ENCODE results near the gene RAB3D. TPM values are rescaled to one million over a fixed set of nuclear protein-coding genes. Genes with fewer than 3 reads are reported as not detected.

The RAB3D gene
- total and polyA plus RNA-seq, 2 of the 4 experiments (the other 2 are of a cell fraction): 4.8 to 5.5 TPM

DNA sequence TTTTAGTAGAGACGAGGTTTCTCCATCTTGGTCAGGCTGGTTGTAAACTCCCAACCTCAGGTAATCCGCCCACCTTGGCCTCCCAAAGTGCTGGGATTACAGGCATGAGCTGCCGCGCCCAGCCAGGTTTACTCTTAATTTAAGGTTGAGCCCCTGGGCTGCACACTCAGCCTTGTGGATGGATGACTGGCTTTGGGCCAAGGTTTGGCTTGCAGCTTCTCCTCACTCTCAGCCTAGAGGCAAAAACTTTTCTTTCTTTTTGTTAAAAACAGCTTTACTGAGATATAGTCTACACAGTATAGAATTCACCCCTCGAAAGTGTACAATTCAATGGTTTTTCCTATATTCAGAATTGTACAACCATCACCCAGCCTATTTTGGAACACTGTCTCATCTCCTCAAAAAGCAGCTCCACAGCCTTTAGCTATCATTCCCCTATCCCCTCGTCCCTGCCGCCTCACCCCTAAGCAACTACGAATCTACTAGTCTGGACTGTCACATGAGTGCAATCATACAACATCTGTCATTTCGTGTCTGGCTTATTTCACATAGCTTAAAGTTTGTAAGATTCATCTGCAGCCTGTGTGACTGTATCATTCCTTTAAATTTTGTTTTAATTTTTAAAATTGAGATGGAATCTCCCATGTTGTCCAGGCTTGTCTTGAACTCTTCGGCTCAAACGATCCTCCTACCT is 58.0 kb downstream of the RAB3D start:
- DNase-seq (no peak), ATAC-seq (ENCODE audit: low read depth) (0 out of 2 replicates have a peak, but pooled peaks have one; percentile 42)
- Histone ChIP-seq H2AK5ac (ENCODE audit: low read depth, low read length) (no peak overlapping the region), H3K14ac (replicated peaks; ENCODE audit: low read depth, low read length) (no peak overlapping the region), H4K91ac (ENCODE audit: insufficient read depth, low read depth, low read length) (no peak overlapping the region), H2BK20ac (ENCODE audit: low read depth, low read length) (no peak overlapping the region), H3K18ac (ENCODE audit: low read depth, low read length) (no peak overlapping the region), H3K23ac (ENCODE audit: low read depth, low read length) (0 out of 2 replicates have a peak overlapping the region, but pooled peaks have one; percentile 42), H3K27me3 (ENCODE audit: control insufficient read depth, insufficient read depth, low read length) (peaks cover 5% of the 10 kb centered on the region), H3K4me1 (ENCODE audit: control insufficient read depth, insufficient read depth, low read length) (no peaks in the 10 kb centered on the region), H3K9me1 (ENCODE audit: insufficient read depth, low read length) (no peaks in the 10 kb centered on the region), H4K20me1 (ENCODE audit: insufficient read depth, low read length) (no peaks in the 10 kb centered on the region), H2AK9ac (replicated peaks; ENCODE audit: low read depth, low read length, poor library complexity) (no peak overlapping the region), H3K4me3 (ENCODE audit: insufficient read depth, low read depth, low read length) (no peak overlapping the region), H4K8ac (ENCODE audit: low read depth in 2 of 2, low read length in 2 of 2) (no peak overlapping the region), H2BK15ac (ENCODE audit: low read depth, low read length) (no peak overlapping the region), H3K36me3 (ENCODE audit: control insufficient read depth, insufficient read depth, low read length) (no peaks in the 10 kb centered on the region), H3K9ac (ENCODE audit: low read depth, low read length) (no peak overlapping the region), H3K27ac (ENCODE audit: insufficient read depth, low read length) (no peak overlapping the region), H2BK5ac (ENCODE audit: low read depth, low read length, poor library complexity, severe bottlenecking) (no peak overlapping the region), H3K79me1 (ENCODE audit: low read depth in 1 of 2, low read length in 2 of 2) (no peaks in the 10 kb centered on the region), H3K4ac (ENCODE audit: low read depth, low read length) (no peak overlapping the region), H3K9me3 (ENCODE audit: control insufficient read depth, insufficient read depth, low read length) (no peaks in the 10 kb centered on the region), H3K56ac (ENCODE audit: extremely low read depth, insufficient read depth, low read length) (no peak overlapping the region), H2AFZ (replicated peaks; ENCODE audit: low read length, poor library complexity) (no peak overlapping the region), H2BK120ac (ENCODE audit: low read depth, low read length) (no peak overlapping the region), H4K5ac (ENCODE audit: low read depth, low read length) (no peak overlapping the region), H3K4me2 (ENCODE audit: low read depth, low read length) (no peak overlapping the region)
- WGBS, 2 experiments (ENCODE audit: extremely low coverage in 2 of 2, insufficient read length in 1 of 2): 11% methylated on average over 1 of the region's 11 CpGs; no CpG with 5 or more reads in 1 of the 2 experiments
- no TSS peak for BruUV-seq (replicated peaks)
- TF ChIP-seq POLR2A (IDR thresholded peaks at IDR 0.05; ENCODE audit: low read depth, low read length) (no peak), MAFK (IDR thresholded peaks at IDR 0.05; ENCODE audit: low read depth, low read length) (no peak), RCOR1 (IDR thresholded peaks at IDR 0.05; ENCODE audit: insufficient replicate concordance, low read length) (no peak), BHLHE40 (IDR thresholded peaks at IDR 0.05; ENCODE audit: low read depth, low read length) (no peak), CEBPB (IDR thresholded peaks at IDR 0.05; ENCODE audit: low read depth, low read length) (no peak), FOS (IDR thresholded peaks at IDR 0.05; ENCODE audit: low read depth, low read length) (no peak), RFX5 (IDR thresholded peaks at IDR 0.05; ENCODE audit: low read depth, low read length) (no peak)
- TF ChIP-seq, protein P1, sequence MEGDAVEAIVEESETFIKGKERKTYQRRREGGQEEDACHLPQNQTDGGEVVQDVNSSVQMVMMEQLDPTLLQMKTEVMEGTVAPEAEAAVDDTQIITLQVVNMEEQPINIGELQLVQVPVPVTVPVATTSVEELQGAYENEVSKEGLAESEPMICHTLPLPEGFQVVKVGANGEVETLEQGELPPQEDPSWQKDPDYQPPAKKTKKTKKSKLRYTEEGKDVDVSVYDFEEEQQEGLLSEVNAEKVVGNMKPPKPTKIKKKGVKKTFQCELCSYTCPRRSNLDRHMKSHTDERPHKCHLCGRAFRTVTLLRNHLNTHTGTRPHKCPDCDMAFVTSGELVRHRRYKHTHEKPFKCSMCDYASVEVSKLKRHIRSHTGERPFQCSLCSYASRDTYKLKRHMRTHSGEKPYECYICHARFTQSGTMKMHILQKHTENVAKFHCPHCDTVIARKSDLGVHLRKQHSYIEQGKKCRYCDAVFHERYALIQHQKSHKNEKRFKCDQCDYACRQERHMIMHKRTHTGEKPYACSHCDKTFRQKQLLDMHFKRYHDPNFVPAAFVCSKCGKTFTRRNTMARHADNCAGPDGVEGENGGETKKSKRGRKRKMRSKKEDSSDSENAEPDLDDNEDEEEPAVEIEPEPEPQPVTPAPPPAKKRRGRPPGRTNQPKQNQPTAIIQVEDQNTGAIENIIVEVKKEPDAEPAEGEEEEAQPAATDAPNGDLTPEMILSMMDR (conservative IDR thresholded peaks at IDR 0.05; ENCODE audit: low read depth, low read length): no peak
- TF ChIP-seq, protein P2, sequence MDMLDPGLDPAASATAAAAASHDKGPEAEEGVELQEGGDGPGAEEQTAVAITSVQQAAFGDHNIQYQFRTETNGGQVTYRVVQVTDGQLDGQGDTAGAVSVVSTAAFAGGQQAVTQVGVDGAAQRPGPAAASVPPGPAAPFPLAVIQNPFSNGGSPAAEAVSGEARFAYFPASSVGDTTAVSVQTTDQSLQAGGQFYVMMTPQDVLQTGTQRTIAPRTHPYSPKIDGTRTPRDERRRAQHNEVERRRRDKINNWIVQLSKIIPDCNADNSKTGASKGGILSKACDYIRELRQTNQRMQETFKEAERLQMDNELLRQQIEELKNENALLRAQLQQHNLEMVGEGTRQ (IDR thresholded peaks at IDR 0.05; ENCODE audit: low read depth, low read length): no peak
- ChIA-PET POLR2A (ENCODE audit: unreplicated experiment) (interaction anchor here (0.5 kb wide), 1 partner anchor 8 kb away, joined by 3 read pairs; no protein-coding TSS in a partner anchor), CTCF (interaction anchor here (1.3 kb wide), 1 partner anchor 12 kb away, joined by 5 read pairs; no protein-coding TSS in a partner anchor)
- intact Hi-C loops (cut with micrococcal nuclease) (no loop called here), dilution Hi-C loops (cut with HindIII; ENCODE audit: low sequenced_read_pairs, unreplicated experiment) (no loop called here), in situ Hi-C loops (cut with MboI; ENCODE audit: low sequenced_read_pairs) (no loop called here)
